Measurements from ENCODE around the gene TRUB2.
"Not testable (repeated sequence)": the region's sequence is repeated elsewhere in the genome, so short reads cannot be mapped to it uniquely, and the experiment has no call there.

TRUB2 gene

GRCh38 chr9:128297221-128297773, 24.9 kb downstream of the TRUB2 start:
- no peak for DNase-seq

DNA sequence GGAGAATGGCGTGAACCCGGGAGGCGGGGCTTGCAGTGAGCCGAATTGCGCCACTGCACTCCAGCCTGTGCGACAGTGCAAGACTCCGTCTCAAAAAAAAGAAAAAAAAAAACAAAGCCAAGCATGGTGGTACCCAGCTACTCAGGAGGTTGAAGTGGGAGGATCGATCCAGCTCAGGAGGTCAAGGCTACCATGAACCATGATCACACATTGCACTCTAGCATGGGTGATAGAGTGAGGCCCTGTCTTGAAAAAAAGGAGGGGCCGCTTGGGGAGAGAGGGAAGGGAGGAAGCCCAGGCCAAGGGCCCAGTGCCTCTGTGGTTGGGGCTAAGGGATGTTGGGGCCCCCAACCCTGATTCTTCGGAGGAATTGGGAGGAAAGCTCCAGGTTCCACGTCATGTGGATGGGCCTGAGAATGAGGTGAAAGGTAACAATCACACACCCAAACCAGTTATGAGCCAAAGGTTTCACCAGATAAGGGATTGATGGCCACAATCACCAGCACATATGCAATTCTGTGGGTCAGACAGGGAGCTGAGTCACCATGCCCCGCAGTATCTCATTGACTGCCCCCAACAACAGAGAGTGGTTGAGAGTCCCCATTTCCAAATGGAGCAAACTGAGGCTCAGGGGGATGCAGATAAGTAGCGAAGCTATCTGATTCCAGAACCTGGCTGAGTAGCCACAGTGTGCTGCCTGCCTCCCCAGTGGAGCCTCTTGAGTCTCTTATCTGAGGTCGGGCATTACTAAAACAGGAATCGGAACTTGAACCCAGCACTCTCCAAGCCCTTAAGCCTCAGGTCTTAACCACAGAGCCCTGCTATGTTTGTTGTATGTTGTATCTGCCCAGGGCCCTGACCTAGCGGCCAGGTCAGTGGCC, 25.7 kb downstream of the TRUB2 start:
- no peak for DNase-seq

DNA sequence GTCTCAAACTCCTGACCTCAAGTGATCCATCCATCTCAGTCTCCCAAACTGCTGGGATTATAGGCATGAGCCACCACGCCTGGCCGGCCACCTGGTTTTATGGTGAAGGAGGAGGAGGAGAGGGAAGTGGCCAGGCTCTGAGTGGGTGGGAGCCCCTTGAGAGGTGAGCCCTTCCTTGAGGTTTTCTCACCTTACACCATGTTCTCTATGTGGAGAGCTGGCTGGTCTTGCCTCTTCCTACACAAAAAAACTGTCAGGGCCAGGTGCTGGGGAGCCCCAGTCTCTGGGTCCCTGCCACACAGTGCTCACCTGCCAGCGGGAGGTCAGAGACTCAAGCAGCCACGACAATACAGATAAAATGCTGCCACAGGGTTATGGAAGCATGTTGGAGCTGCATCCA, 28.1 kb downstream of the TRUB2 start:
- DNase-seq = no peak

- DNase-seq = no peak
Observed at GRCh38 chr9:128293091-128293490, 29.2 kb downstream of the TRUB2 start.

DNA sequence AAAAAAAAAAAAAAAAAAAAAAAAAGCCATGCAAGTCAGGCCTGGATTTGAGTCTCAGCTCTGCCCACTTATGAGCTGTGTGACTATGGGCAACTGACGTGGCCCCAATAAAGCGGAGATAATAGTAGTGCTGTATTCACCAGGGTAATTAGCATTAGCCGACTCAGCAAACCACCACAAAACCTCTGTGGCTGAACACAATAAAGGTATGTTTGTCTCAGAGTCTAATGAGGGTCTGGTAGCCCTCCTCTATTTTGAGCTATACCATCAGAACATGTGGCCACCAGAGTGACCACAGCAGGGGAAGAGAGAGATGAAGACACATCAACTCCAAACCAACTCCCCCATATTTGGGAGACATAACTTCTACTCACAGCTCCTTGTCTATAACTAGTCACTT, 30.2 kb downstream of the TRUB2 start:
- DNase-seq = no peak

DNA sequence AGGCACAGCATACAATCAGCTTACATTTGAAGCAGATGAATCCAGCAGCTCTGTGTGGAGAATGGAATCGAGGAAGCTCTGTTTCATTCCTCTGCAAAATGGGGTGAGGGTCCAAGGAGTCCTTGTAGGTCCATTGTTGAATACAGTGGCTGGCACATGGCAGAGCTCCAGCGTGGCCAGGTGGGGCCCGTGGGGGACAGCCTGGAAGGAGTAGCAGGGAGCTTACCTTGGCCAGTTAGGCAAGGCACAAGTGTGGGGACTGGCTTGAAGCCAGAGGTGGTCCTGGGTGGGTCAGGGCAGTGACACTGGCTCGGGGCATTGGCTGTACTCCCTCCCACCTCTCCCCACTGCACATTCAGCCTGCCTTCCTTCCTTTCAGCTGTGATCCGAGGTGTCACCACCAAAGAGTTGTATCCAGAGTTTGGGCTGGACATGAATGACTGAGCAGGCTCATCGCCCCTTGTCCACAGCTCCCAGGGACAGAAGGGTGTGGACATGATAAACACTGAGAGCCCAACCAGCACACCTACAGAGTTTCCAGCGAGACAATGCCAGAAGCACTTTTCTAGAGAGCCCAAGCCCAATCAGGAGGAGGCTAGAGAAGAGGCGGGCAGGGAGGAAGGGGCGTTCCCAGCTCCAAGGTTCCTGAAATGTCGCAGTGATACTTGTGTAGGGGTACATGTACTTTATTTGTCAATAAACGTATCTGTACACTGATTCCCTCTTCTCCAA, 33.8 kb downstream of the TRUB2 start:
- no peak for DNase-seq

DNA sequence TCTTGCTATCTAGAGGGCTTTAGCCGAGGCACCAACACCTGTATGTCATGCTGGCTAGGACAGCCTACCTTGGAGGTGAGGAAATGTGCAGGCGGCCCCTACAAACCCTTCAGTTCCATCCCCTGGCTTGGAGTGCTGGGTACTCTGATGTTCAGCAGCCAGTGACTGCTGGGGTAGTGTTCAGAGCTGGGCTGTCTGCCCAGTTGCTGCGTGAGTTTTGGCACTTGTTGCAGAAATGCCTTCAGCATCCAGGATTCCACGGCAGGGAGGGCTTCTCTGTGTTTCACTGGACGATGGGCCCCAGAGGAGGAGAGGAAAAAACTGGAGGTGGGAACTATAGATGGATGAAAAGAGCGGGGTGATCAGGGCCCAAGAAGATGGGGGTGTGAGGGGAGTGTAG, 35.8 kb downstream of the TRUB2 start:
- DNase-seq = no peak

DNA sequence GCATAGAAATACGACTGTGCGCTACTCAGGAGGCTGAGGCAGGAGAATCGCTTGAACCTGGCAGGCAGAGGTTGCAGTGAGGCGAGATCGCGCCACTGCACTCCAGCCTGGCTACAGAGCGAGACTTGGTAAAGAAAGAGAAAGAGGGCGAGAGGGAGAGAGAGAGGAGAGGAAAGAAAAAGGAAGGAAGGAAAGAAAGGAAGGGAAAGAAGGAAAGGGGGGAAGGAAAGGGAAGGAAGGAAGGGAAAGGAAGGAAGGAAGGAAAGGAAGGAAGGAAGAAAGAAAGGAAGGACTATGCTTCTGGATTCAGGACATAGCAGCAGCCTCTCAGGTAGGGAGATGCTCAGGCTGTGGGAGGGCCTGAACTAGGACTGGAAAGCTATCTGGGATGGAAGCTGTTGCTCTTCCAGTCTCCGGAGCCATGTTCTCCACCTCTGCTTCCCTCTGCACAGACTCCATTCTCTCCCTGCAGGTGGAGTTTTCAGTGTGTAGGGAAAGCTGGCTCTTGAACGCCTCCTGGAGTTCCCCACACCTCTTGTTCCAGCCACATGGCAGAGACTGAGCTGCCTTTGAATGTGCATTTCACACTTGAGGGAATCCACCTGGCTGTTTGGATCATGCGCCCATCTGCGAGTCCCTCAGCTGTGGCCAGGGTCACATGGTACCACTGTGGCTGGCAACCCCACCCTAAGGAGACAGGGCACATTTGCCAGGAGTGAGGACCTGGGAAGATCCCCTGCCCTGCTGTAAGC, 37.0 kb downstream of the TRUB2 start:
- DNase-seq = no peak

GRCh38 chr9:128282500-128282899, 39.7 kb downstream of the TRUB2 start:
- DNase-seq = no peak

DNA sequence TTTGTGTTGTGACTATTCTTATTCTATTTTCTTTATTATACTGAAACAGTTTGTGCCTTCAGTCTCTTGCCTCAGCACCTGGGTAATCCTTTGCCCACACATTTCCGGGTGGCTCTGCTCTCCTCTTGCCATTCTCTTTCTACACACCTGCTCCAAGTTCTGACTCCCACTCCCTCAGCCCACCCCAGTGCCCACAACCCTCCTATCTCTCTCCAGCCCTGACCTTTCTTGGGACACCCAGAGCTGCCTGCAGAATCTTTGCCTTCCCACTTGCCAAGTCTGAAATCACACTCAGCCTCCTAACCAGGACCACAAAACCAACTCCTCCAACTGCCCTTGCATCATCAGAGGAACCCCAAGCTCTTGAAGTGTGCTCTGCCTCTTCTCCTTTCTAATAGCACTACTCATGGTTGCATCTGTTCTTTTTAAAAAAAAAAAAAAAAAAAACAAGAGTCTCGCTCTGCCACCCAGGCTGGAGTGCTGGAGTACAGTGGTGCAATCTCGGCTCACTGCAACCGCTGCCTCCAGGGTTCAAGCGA, 42.1 kb downstream of the TRUB2 start:
- DNase-seq = peak; percentile 64 to 70 (median 66)

DNA sequence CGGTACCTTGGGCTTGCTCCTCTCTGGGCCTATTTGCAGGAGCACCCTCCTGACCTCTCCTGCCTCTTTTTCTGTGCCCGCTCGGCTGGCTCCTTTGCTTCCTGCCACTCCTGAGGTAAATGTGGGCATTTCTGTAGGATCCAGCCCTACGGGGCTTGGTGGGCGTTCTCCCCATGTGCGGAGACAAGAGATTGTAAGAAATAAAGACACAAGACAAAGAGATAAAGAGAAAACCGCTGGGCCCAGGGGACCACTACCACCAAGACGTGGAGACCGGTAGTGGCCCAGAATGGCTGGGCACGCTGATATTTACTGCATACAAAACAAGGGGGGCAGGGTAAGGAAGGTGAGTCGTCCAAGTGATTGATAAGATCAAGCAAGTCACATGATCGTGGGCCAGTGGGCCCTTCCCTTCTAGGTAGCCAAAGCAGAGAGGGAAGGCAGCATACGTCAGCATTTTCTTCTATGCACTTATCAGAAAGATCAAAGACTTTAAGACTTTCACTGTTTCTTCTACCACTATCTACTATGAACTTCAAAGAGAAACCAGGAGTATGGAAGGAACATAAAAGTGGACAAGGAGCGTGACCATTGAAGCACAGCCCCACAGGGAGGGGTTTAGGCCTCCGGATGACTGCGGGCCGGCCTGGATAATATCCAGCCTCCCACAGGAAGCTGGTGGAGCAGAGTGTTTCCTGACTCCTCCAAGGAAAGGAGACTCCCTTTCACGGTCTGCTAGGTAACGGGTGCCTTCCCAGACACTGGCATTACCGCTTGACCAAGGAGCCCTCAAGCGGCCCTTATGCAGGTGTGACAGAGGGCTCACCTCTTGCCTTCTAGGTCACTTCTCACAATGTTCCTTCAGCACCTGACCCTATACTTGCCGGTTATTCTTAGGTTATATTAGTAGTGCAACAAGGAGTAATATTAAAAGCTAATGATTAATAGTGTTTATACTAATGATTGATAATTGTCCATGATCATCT, 42.9 kb downstream of the TRUB2 start:
- not testable (repeated sequence) for DNase-seq

DNA sequence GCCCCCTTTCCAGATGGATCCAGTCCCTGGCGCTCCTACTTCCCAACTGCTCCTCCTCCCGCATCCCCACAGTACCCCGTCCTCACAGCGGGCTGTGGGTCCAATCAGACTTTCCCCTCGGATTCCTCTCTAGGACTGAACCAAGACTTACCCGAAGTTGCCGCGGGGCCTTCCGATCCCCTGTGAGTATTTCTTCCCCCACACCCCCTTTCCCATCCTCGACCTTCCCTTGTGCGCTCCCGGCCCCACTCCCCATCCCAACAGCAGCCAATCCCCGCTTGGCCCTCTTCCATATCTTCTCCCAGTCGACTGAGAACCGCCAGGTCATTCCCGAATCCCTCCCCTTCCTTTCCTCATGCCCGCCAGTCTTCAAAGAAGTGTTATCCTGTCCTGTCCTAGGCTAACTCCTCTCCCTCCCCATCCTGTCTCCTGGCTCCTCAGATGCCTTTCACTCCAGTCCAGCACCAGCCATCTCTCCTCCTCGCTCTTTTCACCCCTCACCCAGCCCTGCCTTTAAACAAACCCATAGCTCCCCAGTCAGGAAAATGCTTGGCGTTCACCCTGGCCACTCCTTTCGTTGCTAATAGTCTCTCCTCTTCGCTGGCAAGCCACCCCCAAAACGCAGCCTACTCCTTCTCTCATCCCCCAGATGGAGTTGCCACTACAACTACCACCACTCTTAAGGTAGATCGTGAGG, 45.5 kb downstream of the TRUB2 start:
- peak in 1 of 3 donors; percentile 13 for DNase-seq

GRCh38 chr9:128276008-128276573, 46.2 kb downstream of the TRUB2 start, which contains the start of gene SWI5:
SWI5 (plus strand) TSS chr9:128276276.
- peak; percentile 100 for DNase-seq

GRCh38 chr9:128275198-128276007, 46.8 kb downstream of the TRUB2 start, which contains the start of gene GOLGA2:
GOLGA2 (minus strand) TSS chr9:128276007; CDS start chr9:128275976, 31 bp downstream.
- DNase-seq = peak in 2 of 3 donors; percentile 35 to 47

DNA sequence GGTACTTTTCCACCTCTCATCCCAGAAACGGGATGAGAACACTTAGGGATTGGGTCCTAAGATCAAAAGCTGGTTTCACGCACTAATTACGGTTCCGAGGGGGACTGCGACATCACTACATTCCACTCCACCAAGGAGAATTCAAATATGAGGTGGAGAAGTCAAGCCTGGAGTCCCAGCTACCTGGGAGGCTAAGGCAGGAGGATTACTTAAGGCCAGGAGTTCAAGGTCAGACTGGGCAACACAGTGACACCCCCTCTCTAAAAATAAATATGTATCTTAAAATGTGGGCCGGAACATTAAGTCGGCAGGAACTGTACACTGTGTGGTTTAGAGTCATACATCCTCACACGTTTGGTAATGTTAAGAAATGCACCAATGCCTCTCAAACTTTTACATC, 48.0 kb downstream of the TRUB2 start:
- no peak for DNase-seq

DNA sequence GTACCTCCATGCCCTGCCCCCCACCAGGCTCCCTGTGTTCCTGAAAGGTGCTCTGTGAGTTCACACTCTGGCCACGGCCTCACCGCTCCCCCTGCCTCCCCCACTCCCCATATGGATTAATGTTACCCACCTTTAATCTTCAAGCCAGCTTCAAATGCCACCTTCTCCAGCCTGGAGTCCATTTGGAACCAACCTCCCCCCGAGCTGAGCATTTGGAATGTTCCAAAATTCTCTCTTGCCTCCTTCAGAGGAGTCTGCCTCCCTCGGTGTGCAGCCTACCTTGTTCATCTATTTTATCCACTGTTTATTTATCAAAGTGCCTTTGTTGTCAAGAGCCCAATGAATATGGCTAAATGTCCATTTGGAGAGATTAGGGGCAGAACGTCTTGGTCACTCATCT, 50.7 kb downstream of the TRUB2 start:
- DNase-seq = no peak

DNA sequence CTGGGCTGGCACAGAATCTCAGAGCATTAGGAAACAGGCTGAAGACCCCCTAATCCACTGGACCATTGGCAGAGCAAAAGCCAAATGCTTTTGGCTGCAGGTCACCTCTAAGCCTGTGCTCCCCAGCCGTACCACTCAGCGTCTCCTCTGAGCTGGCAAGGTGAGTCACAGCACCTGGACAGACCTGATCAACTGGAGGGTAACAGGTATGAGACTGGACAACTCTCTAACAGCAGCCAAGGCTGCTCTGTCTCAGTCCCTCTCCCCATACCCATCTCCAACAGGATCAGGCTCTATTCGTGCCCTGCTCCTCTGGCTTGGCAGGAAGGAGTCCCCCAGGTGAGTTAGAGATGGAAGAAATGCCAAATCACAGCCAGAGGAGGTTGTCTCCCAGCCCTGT, 51.1 kb downstream of the TRUB2 start:
- DNase-seq = no peak

- DNase-seq = no peak
Observed at GRCh38 chr9:128266868-128267590, 55.2 kb downstream of the TRUB2 start.

All from suppressor macrophage treated with lipopolysaccharide for 1 hour (primary cell).